Endothelial cell of umbilical vein (primary cell): Measurements from ENCODE around the gene FAR1. TPM values are rescaled to one million over a fixed set of nuclear protein-coding genes. Genes with fewer than 3 reads are reported as not detected.
A peak's percentile ranks its signal among the peaks of the same experiment; 100 is the strongest.

ENCODE experiments used
- BruUV-seq: library from RNA; stranded (reverse); fragments of 400-500 nt; replicated peaks from 2 replicates; lab custom pipeline; 2021; lab: Mats Ljungman, UMichigan
- CTCF ChIA-PET: fragments of 300-600, 350-600 bp; sonication (Branson Sonifier 250); formaldehyde crosslinking; loops from one replicate; lab custom pipeline; 2021; ENCODE audit warnings: antibody characterized with exemption, inconsistent platforms; lab: Charles Lee
- POLR2A ChIA-PET: fragments of 300-600, 350-600 bp; sonication (Branson Sonifier 250); formaldehyde crosslinking; loops from one replicate; lab custom pipeline; 2021; ENCODE audit warnings: antibody characterized with exemption, inconsistent platforms; lab: Charles Lee
- DNase-seq: peaks from one replicate; pipeline ENCODE4 v3.0.0-alpha.2; 2011; ENCODE audit warnings: low read depth, low spot score
- FAIRE-seq: peaks from 2 replicates; lab custom pipeline; 2011; peaks lifted over from hg19 to GRCh38; lab: Jason Lieb, UNC
- H2AFZ ChIP-seq: 2 replicates; pipeline ENCODE4 v1.6.0; 2012; ENCODE audit warnings: low read depth, low read length, control low read depth, inconsistent platforms
- H3K27ac ChIP-seq: 2 replicates; pipeline ENCODE4 v1.5.1; 2011; ENCODE audit warnings: low read depth, mild to moderate bottlenecking, control low read depth, low read length, moderate library complexity; ENCODE audit not compliant: insufficient read depth
- H3K27me3 ChIP-seq, 2 experiments: 2 replicates each; pipeline versions ENCODE4 v1.6.0 to v1.6.1; 2011; ENCODE audit warnings: low read length in 2 of 2, mixed read lengths in 1 of 2; ENCODE audit not compliant: control insufficient read depth in 2 of 2, insufficient read depth in 2 of 2
- H3K36me3 ChIP-seq, 2 experiments: 2 replicates in 1 of 2; 3 replicates in 1 of 2; pipeline ENCODE4 v1.5.1; 2011; ENCODE audit warnings: low read length in 2 of 2, mild to moderate bottlenecking in 1 of 2, moderate library complexity in 1 of 2; ENCODE audit not compliant: control insufficient read depth in 2 of 2, insufficient read depth in 2 of 2; ENCODE audit errors: extremely low read depth in 1 of 2
- H3K4me1 ChIP-seq: 3 replicates; pipeline ENCODE4 v1.5.1; 2011; ENCODE audit warnings: mild to moderate bottlenecking, low read length; ENCODE audit not compliant: control insufficient read depth, insufficient read depth; ENCODE audit errors: extremely low read depth
- H3K4me2 ChIP-seq: 2 replicates; pipeline ENCODE4 v1.6.1; 2011; ENCODE audit warnings: low read length, control low read depth, mixed read lengths; ENCODE audit not compliant: insufficient read depth
- H3K4me3 ChIP-seq, 3 experiments: fragments of 200-600 bp in 1 of 3; sonication (generic), shearing (Covaris generic) in 1 of 3; replicated peaks in 1 of 3; 2 replicates each; pipeline ENCODE4 v1.5.1; 2011 to 2016; ENCODE audit warnings: control low read depth in 3 of 3, low read length in 3 of 3, mild to moderate bottlenecking in 2 of 3, inconsistent platforms in 1 of 3, low read depth in 1 of 3, moderate library complexity in 1 of 3; ENCODE audit not compliant: insufficient read depth in 1 of 3
- H3K79me2 ChIP-seq: 2 replicates; pipeline ENCODE4 v1.6.0; 2012; ENCODE audit warnings: low read length, inconsistent platforms; ENCODE audit not compliant: control insufficient read depth, insufficient read depth
- H3K9ac ChIP-seq: replicated peaks from 2 replicates; pipeline ENCODE3; 2011; ENCODE audit warnings: low read length, control low read depth; ENCODE audit not compliant: insufficient read depth; ENCODE audit errors: extremely low read depth
- H3K9me1 ChIP-seq: replicated peaks from 3 replicates; pipeline ENCODE4 v1.6.0; 2011; ENCODE audit warnings: mild to moderate bottlenecking, low read length; ENCODE audit not compliant: control insufficient read depth, insufficient read depth; ENCODE audit errors: extremely low read depth
- H3K9me3 ChIP-seq: replicated peaks from 2 replicates; pipeline ENCODE4 v1.5.1; 2012; ENCODE audit warnings: low read length, inconsistent platforms; ENCODE audit not compliant: control insufficient read depth, insufficient read depth
- H4K20me1 ChIP-seq: replicated peaks from 2 replicates; pipeline ENCODE3; 2011; ENCODE audit warnings: mild to moderate bottlenecking, low read length; ENCODE audit not compliant: control insufficient read depth, insufficient read depth; ENCODE audit errors: extremely low read depth
- EZH2 ChIP-seq: IDR thresholded peaks from 2 replicates; pipeline ENCODE4 v1.6.1; 2012; ENCODE audit warnings: borderline replicate concordance, low read depth, mild to moderate bottlenecking, moderate library complexity, low read length, inconsistent platforms; ENCODE audit not compliant: severe bottlenecking
- FOS ChIP-seq: IDR thresholded peaks from 2 replicates; pipeline ENCODE4 v1.6.1; 2011; ENCODE audit warnings: mild to moderate bottlenecking, low read length, moderate library complexity, borderline replicate concordance; ENCODE audit not compliant: insufficient read depth
- GATA2 ChIP-seq: IDR thresholded peaks from 2 replicates; pipeline ENCODE4 v1.7.0; 2011; ENCODE audit warnings: low read depth, mild to moderate bottlenecking, moderate library complexity, mixed read lengths, low read length; ENCODE audit not compliant: insufficient read length, insufficient read depth
- JUN ChIP-seq: IDR thresholded peaks from 2 replicates; pipeline ENCODE4 v1.6.1; 2011; ENCODE audit warnings: borderline replicate concordance, low read depth; ENCODE audit not compliant: insufficient read length, insufficient read depth
- MYC ChIP-seq: IDR thresholded peaks from one replicate; pipeline ENCODE4 v1.6.1; 2011; ENCODE audit warnings: mild to moderate bottlenecking, low read depth, low read length
- POLR2A ChIP-seq: IDR thresholded peaks from 2 replicates; pipeline ENCODE4 v1.6.1; 2012; ENCODE audit warnings: low read depth, mild to moderate bottlenecking, control low read depth, low read length
- POLR2AphosphoS5 ChIP-seq: IDR thresholded peaks from 2 replicates; pipeline ENCODE4 v1.6.1; 2012; ENCODE audit warnings: low read depth, mild to moderate bottlenecking, control low read depth, low read length, moderate library complexity; ENCODE audit not compliant: insufficient read depth
- dilution Hi-C: fragments of 300-500 bp; cut with MboI; formaldehyde crosslinking; loops from one replicate; pipeline ENCODE4 v1.15.0; 2019; ENCODE audit warnings: low sequenced_read_pairs; ENCODE audit not compliant: extremely low pct_ligation_motif_present
- intact Hi-C: fragments of 100-400 bp; cut with micrococcal nuclease; formaldehyde crosslinking; loops from one replicate; pipeline ENCODE4 v1.10.0; 2022
- polyA plus RNA-seq, 4 experiments: library from polyadenylated mRNA; depleted of rRNA in 3 of 4; stranded (reverse) in 3 of 4; unstranded in 1 of 4; fragments of >200 nt; gene quantifications; 2 replicates each; pipeline versions ENCODE4 v1.2.1 to v1.2.3, GENCODE V29; 2011 to 2012; ENCODE audit warnings: missing spikeins in 1 of 4
- total RNA-seq: library from RNA; stranded (reverse); gene quantifications from 2 replicates; pipeline ENCODE4 v1.2.3, GENCODE V29; 2021
- TF ChIP-seq, protein P1 (sequence below), 2 donors: IDR thresholded peaks; 1 replicate in 1 of 2; 2 replicates in 1 of 2; pipeline ENCODE4 v1.5.1; 2011; ENCODE audit warnings: low read length in 2 of 2, mild to moderate bottlenecking in 2 of 2, moderate library complexity in 2 of 2, control low read depth in 1 of 2, inconsistent platforms in 1 of 2, low read depth in 1 of 2; ENCODE audit not compliant: insufficient read depth in 1 of 2; ENCODE audit errors: extremely low read depth in 1 of 2
- TF ChIP-seq, protein P2 (sequence below): IDR thresholded peaks from 2 replicates; pipeline ENCODE4 v1.6.1; 2011; ENCODE audit not compliant: insufficient read depth, insufficient read length

The FAR1 gene
- total and polyA plus RNA-seq, 2 donors (not counting 3 experiments of a cell fraction or from before 2014, with no cell fraction given): 29.5 to 76.4 TPM

DNA sequence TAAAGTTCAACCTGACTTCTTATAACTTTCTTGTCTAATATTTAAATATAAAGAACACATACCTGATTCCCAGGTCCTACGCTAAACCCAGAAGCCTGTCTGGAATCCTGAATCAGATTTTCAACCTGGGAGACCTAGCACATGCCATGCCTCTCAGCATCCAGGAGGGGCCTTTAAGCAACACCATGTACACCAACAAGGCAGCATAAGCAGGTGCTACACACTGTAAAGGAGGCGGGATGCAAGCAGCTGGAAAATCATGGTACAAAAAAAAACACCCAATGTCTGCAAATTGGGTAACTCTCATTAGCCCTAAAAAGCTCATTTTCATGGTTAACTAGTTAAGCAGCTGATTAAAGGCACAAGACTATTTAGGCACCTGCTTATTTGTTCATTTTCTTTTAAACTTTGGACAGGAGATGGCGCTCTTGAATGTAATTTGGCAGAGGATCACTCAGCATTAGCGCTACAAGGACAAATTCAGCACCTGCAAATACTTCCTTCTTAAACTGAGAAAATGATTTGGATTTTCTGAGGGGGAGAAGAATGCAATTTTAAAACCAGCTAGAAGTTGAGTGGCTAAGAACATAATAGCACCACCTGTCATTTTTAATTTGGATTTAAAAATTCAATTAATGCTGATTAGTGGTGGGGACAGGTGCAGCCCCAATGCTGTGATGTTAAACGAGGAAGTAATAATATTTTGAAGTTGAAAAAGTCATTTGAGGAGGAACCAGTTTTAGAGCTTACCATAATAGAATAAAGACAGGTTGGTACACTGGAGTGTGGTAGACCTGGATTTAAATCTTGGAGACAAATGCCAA lies 104.0 kb downstream of the FAR1 start:
- dilution Hi-C loops (no loop called here), intact Hi-C loops (loop anchor here (1.0 to 2.0 kb wide), 3 partner anchors 182 to 477 kb away; no protein-coding TSS in a partner anchor)
- H3K4me3 ChIP-seq: no peak overlapping the region
- H3K27ac ChIP-seq: no peak overlapping the region
- no peaks in the 10 kb centered on the region for H3K9me1 ChIP-seq
- no peaks in the 10 kb centered on the region for H3K79me2 ChIP-seq
- no peaks in the 10 kb centered on the region for H3K4me1 ChIP-seq
- DNase-seq (peak; percentile 72), FAIRE-seq (peak; percentile 81)
- no TSS peak for BruUV-seq
- peaks cover 18 to 21% of the 10 kb centered on the region in 2 experiments for H3K27me3 ChIP-seq
- no peak overlapping the region for H3K9ac ChIP-seq
- no peak overlapping the region for H2AFZ ChIP-seq
- no peaks in the 10 kb centered on the region for H3K9me3 ChIP-seq
- H3K4me2 ChIP-seq: no peak overlapping the region
- TF ChIP-seq FOS: no peak
- TF ChIP-seq, protein P1, sequence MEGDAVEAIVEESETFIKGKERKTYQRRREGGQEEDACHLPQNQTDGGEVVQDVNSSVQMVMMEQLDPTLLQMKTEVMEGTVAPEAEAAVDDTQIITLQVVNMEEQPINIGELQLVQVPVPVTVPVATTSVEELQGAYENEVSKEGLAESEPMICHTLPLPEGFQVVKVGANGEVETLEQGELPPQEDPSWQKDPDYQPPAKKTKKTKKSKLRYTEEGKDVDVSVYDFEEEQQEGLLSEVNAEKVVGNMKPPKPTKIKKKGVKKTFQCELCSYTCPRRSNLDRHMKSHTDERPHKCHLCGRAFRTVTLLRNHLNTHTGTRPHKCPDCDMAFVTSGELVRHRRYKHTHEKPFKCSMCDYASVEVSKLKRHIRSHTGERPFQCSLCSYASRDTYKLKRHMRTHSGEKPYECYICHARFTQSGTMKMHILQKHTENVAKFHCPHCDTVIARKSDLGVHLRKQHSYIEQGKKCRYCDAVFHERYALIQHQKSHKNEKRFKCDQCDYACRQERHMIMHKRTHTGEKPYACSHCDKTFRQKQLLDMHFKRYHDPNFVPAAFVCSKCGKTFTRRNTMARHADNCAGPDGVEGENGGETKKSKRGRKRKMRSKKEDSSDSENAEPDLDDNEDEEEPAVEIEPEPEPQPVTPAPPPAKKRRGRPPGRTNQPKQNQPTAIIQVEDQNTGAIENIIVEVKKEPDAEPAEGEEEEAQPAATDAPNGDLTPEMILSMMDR (IDR thresholded peaks at IDR 0.05; ENCODE audit: extremely low read depth in 1 of 2, insufficient read depth in 1 of 2, low read depth in 1 of 2, low read length in 2 of 2): peak; percentile 25 to 27
- H3K36me3 ChIP-seq: no peaks in the 10 kb centered on the region
- no peaks in the 10 kb centered on the region for H4K20me1 ChIP-seq
- ChIA-PET POLR2A (no interaction called here), CTCF (interaction anchor here (0.6 to 5.3 kb wide), 20 partner anchors 10 to 683 kb away, joined by 3 to 63 read pairs (median 3); partner anchors contain the start of gene SPON1)

DNA sequence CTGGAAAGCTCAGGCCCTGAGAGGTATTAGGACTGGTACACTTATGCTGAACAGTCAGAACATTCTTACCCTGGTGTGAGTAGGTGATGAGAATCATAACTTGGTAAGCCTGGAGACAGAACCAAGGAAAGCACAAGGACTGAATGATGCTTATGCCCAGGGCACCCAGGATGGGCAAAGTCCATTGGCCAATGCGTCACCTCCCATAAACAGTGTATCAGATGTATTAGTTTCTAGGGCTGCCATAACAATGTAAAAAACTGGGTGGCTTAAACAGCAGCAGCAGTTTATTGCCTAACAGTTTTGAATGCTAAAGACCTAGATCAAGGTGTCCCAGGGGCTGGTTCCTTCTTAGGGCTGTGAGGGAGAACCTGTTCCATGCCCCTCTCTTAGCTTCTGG lies 107.0 kb downstream of the FAR1 start:
- TF ChIP-seq POLR2A (no peak), POLR2AphosphoS5 (no peak), GATA2 (no peak), MYC (no peak), EZH2 (no peak), JUN (no peak)
- TF ChIP-seq, protein P2, sequence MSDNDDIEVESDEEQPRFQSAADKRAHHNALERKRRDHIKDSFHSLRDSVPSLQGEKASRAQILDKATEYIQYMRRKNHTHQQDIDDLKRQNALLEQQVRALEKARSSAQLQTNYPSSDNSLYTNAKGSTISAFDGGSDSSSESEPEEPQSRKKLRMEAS: no peak
- TF ChIP-seq, protein P1 (IDR thresholded peaks at IDR 0.05; ENCODE audit: extremely low read depth in 1 of 2, insufficient read depth in 1 of 2, low read depth in 1 of 2, low read length in 2 of 2): no peak
- Histone ChIP-seq H3K4me1 (no peaks in the 10 kb centered on the region), H3K4me3 (no peak overlapping the region), H3K9me3 (no peaks in the 10 kb centered on the region), H3K9ac (no peak overlapping the region), H3K4me2 (no peak overlapping the region), H2AFZ (no peak overlapping the region), H3K36me3 (no peaks in the 10 kb centered on the region), H3K9me1 (no peaks in the 10 kb centered on the region), H4K20me1 (no peaks in the 10 kb centered on the region), H3K27ac (no peak overlapping the region), H3K27me3 (peaks cover 17 to 32% of the 10 kb centered on the region in 2 experiments), H3K79me2 (no peaks in the 10 kb centered on the region)
- intact Hi-C loops (no loop called here), dilution Hi-C loops (no loop called here)
- CTCF ChIA-PET: interaction anchor here (1.0 to 3.0 kb wide), 4 partner anchors 371 to 1132 kb away, joined by 3 to 13 read pairs (median 6); no protein-coding TSS in a partner anchor
- BruUV-seq: no TSS peak
- FAIRE-seq: no peak
- DNase-seq: no peak
- POLR2A ChIA-PET: no interaction called here
